Endothelial cell of umbilical vein (primary cell): Measurements from ENCODE around the gene MIGA2. TPM values are rescaled to one million over a fixed set of nuclear protein-coding genes. Genes with fewer than 3 reads are reported as not detected.

Source experiments
- BruUV-seq: library from RNA; stranded (reverse); fragments of 400-500 nt; replicated peaks from 2 replicates; lab custom pipeline; 2021; lab: Mats Ljungman, UMichigan
- CTCF ChIA-PET: fragments of 300-600, 350-600 bp; sonication (Branson Sonifier 250); formaldehyde crosslinking; loops from one replicate; lab custom pipeline; 2021; ENCODE audit warnings: antibody characterized with exemption, inconsistent platforms; lab: Charles Lee
- POLR2A ChIA-PET: fragments of 300-600, 350-600 bp; sonication (Branson Sonifier 250); formaldehyde crosslinking; loops from one replicate; lab custom pipeline; 2021; ENCODE audit warnings: antibody characterized with exemption, inconsistent platforms; lab: Charles Lee
- DNase-seq: peaks from one replicate; pipeline ENCODE4 v3.0.0-alpha.2; 2011; ENCODE audit warnings: low read depth, low spot score
- FAIRE-seq: peaks from 2 replicates; lab custom pipeline; 2011; peaks lifted over from hg19 to GRCh38; lab: Jason Lieb, UNC
- H2AFZ ChIP-seq: 2 replicates; pipeline ENCODE4 v1.6.0; 2012; ENCODE audit warnings: low read depth, low read length, control low read depth, inconsistent platforms
- H3K27ac ChIP-seq: 2 replicates; pipeline ENCODE4 v1.5.1; 2011; ENCODE audit warnings: low read depth, mild to moderate bottlenecking, control low read depth, low read length, moderate library complexity; ENCODE audit not compliant: insufficient read depth
- H3K27me3 ChIP-seq, 2 experiments: 2 replicates each; pipeline versions ENCODE4 v1.6.0 to v1.6.1; 2011; ENCODE audit warnings: low read length in 2 of 2, mixed read lengths in 1 of 2; ENCODE audit not compliant: control insufficient read depth in 2 of 2, insufficient read depth in 2 of 2
- H3K36me3 ChIP-seq, 2 experiments: 2 replicates in 1 of 2; 3 replicates in 1 of 2; pipeline ENCODE4 v1.5.1; 2011; ENCODE audit warnings: low read length in 2 of 2, mild to moderate bottlenecking in 1 of 2, moderate library complexity in 1 of 2; ENCODE audit not compliant: control insufficient read depth in 2 of 2, insufficient read depth in 2 of 2; ENCODE audit errors: extremely low read depth in 1 of 2
- H3K4me1 ChIP-seq: 3 replicates; pipeline ENCODE4 v1.5.1; 2011; ENCODE audit warnings: mild to moderate bottlenecking, low read length; ENCODE audit not compliant: control insufficient read depth, insufficient read depth; ENCODE audit errors: extremely low read depth
- H3K4me2 ChIP-seq: 2 replicates; pipeline ENCODE4 v1.6.1; 2011; ENCODE audit warnings: low read length, control low read depth, mixed read lengths; ENCODE audit not compliant: insufficient read depth
- H3K4me3 ChIP-seq, 3 experiments: fragments of 200-600 bp in 1 of 3; sonication (generic), shearing (Covaris generic) in 1 of 3; replicated peaks in 1 of 3; 2 replicates each; pipeline ENCODE4 v1.5.1; 2011 to 2016; ENCODE audit warnings: control low read depth in 3 of 3, low read length in 3 of 3, mild to moderate bottlenecking in 2 of 3, inconsistent platforms in 1 of 3, low read depth in 1 of 3, moderate library complexity in 1 of 3; ENCODE audit not compliant: insufficient read depth in 1 of 3
- H3K79me2 ChIP-seq: 2 replicates; pipeline ENCODE4 v1.6.0; 2012; ENCODE audit warnings: low read length, inconsistent platforms; ENCODE audit not compliant: control insufficient read depth, insufficient read depth
- H3K9ac ChIP-seq: replicated peaks from 2 replicates; pipeline ENCODE3; 2011; ENCODE audit warnings: low read length, control low read depth; ENCODE audit not compliant: insufficient read depth; ENCODE audit errors: extremely low read depth
- H3K9me1 ChIP-seq: replicated peaks from 3 replicates; pipeline ENCODE4 v1.6.0; 2011; ENCODE audit warnings: mild to moderate bottlenecking, low read length; ENCODE audit not compliant: control insufficient read depth, insufficient read depth; ENCODE audit errors: extremely low read depth
- H3K9me3 ChIP-seq: replicated peaks from 2 replicates; pipeline ENCODE4 v1.5.1; 2012; ENCODE audit warnings: low read length, inconsistent platforms; ENCODE audit not compliant: control insufficient read depth, insufficient read depth
- H4K20me1 ChIP-seq: replicated peaks from 2 replicates; pipeline ENCODE3; 2011; ENCODE audit warnings: mild to moderate bottlenecking, low read length; ENCODE audit not compliant: control insufficient read depth, insufficient read depth; ENCODE audit errors: extremely low read depth
- EZH2 ChIP-seq: IDR thresholded peaks from 2 replicates; pipeline ENCODE4 v1.6.1; 2012; ENCODE audit warnings: borderline replicate concordance, low read depth, mild to moderate bottlenecking, moderate library complexity, low read length, inconsistent platforms; ENCODE audit not compliant: severe bottlenecking
- FOS ChIP-seq: IDR thresholded peaks from 2 replicates; pipeline ENCODE4 v1.6.1; 2011; ENCODE audit warnings: mild to moderate bottlenecking, low read length, moderate library complexity, borderline replicate concordance; ENCODE audit not compliant: insufficient read depth
- GATA2 ChIP-seq: IDR thresholded peaks from 2 replicates; pipeline ENCODE4 v1.7.0; 2011; ENCODE audit warnings: low read depth, mild to moderate bottlenecking, moderate library complexity, mixed read lengths, low read length; ENCODE audit not compliant: insufficient read length, insufficient read depth
- JUN ChIP-seq: IDR thresholded peaks from 2 replicates; pipeline ENCODE4 v1.6.1; 2011; ENCODE audit warnings: borderline replicate concordance, low read depth; ENCODE audit not compliant: insufficient read length, insufficient read depth
- MYC ChIP-seq: IDR thresholded peaks from one replicate; pipeline ENCODE4 v1.6.1; 2011; ENCODE audit warnings: mild to moderate bottlenecking, low read depth, low read length
- POLR2A ChIP-seq: IDR thresholded peaks from 2 replicates; pipeline ENCODE4 v1.6.1; 2012; ENCODE audit warnings: low read depth, mild to moderate bottlenecking, control low read depth, low read length
- POLR2AphosphoS5 ChIP-seq: IDR thresholded peaks from 2 replicates; pipeline ENCODE4 v1.6.1; 2012; ENCODE audit warnings: low read depth, mild to moderate bottlenecking, control low read depth, low read length, moderate library complexity; ENCODE audit not compliant: insufficient read depth
- dilution Hi-C: fragments of 300-500 bp; cut with MboI; formaldehyde crosslinking; loops from one replicate; pipeline ENCODE4 v1.15.0; 2019; ENCODE audit warnings: low sequenced_read_pairs; ENCODE audit not compliant: extremely low pct_ligation_motif_present
- intact Hi-C: fragments of 100-400 bp; cut with micrococcal nuclease; formaldehyde crosslinking; loops from one replicate; pipeline ENCODE4 v1.10.0; 2022
- polyA plus RNA-seq, 4 experiments: library from polyadenylated mRNA; depleted of rRNA in 3 of 4; stranded (reverse) in 3 of 4; unstranded in 1 of 4; fragments of >200 nt; gene quantifications; 2 replicates each; pipeline versions ENCODE4 v1.2.1 to v1.2.3, GENCODE V29; 2011 to 2012; ENCODE audit warnings: missing spikeins in 1 of 4
- total RNA-seq: library from RNA; stranded (reverse); gene quantifications from 2 replicates; pipeline ENCODE4 v1.2.3, GENCODE V29; 2021
- TF ChIP-seq, protein P1 (sequence below), 2 donors: IDR thresholded peaks; 1 replicate in 1 of 2; 2 replicates in 1 of 2; pipeline ENCODE4 v1.5.1; 2011; ENCODE audit warnings: low read length in 2 of 2, mild to moderate bottlenecking in 2 of 2, moderate library complexity in 2 of 2, control low read depth in 1 of 2, inconsistent platforms in 1 of 2, low read depth in 1 of 2; ENCODE audit not compliant: insufficient read depth in 1 of 2; ENCODE audit errors: extremely low read depth in 1 of 2
- TF ChIP-seq, protein P2 (sequence below): IDR thresholded peaks from 2 replicates; pipeline ENCODE4 v1.6.1; 2011; ENCODE audit not compliant: insufficient read depth, insufficient read length

MIGA2 gene
- total and polyA plus RNA-seq, 2 donors (not counting 3 experiments of a cell fraction or from before 2014, with no cell fraction given) = 27.7 to 28.0 TPM

DNA sequence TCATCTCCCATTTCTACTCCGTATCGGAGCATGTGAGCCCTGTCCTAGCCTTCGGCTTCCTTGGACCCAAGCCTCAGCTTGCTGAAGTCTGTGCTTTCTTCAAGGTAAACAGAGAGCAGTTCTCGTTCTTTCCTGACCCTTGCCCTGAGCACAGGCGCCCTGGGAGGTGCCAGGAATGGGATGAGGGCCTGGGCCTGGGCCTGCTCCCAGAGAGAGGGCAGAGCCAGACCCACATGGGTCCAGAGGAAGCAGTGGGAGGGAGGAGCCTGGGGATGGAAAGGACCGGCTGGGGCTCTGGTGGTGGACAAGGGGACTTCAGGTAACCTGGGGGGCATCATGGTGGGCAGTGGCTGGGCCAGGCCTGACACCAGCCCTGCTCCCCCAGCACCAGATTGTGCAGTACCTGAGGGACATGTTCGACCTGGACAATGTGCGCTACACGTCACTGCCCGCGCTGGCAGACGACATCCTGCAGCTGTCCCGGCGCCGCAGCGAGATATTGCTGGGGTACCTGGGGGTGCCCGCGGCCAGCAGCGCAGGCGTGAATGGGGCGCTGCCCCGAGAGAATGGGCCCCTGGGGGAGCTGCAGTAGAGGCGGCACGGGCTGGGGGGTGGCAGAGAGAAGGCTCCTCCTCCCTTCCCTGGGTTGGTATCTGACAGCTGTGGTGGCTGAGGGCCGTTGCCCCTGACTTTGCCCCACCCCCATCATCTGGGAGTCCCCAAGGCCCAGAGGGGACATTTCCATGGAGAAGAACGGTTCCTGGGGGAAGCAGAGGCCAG lies 33.6 kb downstream of the MIGA2 start:
- H3K9me3 ChIP-seq = no peaks in the 10 kb centered on the region
- BruUV-seq = no TSS peak
- ChIA-PET CTCF (no interaction called here), POLR2A (no interaction called here)
- no peaks in the 10 kb centered on the region for H3K4me1 ChIP-seq
- no peaks in the 10 kb centered on the region for H3K9me1 ChIP-seq
- TF ChIP-seq JUN = no peak
- TF ChIP-seq, protein P1, sequence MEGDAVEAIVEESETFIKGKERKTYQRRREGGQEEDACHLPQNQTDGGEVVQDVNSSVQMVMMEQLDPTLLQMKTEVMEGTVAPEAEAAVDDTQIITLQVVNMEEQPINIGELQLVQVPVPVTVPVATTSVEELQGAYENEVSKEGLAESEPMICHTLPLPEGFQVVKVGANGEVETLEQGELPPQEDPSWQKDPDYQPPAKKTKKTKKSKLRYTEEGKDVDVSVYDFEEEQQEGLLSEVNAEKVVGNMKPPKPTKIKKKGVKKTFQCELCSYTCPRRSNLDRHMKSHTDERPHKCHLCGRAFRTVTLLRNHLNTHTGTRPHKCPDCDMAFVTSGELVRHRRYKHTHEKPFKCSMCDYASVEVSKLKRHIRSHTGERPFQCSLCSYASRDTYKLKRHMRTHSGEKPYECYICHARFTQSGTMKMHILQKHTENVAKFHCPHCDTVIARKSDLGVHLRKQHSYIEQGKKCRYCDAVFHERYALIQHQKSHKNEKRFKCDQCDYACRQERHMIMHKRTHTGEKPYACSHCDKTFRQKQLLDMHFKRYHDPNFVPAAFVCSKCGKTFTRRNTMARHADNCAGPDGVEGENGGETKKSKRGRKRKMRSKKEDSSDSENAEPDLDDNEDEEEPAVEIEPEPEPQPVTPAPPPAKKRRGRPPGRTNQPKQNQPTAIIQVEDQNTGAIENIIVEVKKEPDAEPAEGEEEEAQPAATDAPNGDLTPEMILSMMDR (IDR thresholded peaks at IDR 0.05; ENCODE audit: extremely low read depth in 1 of 2, insufficient read depth in 1 of 2, low read depth in 1 of 2, low read length in 2 of 2) = no peak
- TF ChIP-seq EZH2 = no peak
- TF ChIP-seq GATA2 = no peak
- TF ChIP-seq FOS = no peak
- TF ChIP-seq POLR2AphosphoS5 = no peak
- TF ChIP-seq POLR2A = no peak
- TF ChIP-seq, protein P2, sequence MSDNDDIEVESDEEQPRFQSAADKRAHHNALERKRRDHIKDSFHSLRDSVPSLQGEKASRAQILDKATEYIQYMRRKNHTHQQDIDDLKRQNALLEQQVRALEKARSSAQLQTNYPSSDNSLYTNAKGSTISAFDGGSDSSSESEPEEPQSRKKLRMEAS = no peak
- TF ChIP-seq MYC = no peak
- no peak overlapping the region for H3K27ac ChIP-seq
- DNase-seq (no peak), FAIRE-seq (no peak)
- H3K4me2 ChIP-seq = no peak overlapping the region
- intact Hi-C loops (loop anchor here (1.0 kb wide), 1 partner anchor 18 kb away; no protein-coding TSS in a partner anchor), dilution Hi-C loops (no loop called here)
- no peaks in the 10 kb centered on the region for H3K79me2 ChIP-seq
- no peak overlapping the region for H3K9ac ChIP-seq
- no peaks in the 10 kb centered on the region for H3K27me3 ChIP-seq
- H2AFZ ChIP-seq = no peak overlapping the region
- peaks cover 0 to 27% of the 10 kb centered on the region in 2 experiments for H3K36me3 ChIP-seq
- H3K4me3 ChIP-seq = no peak overlapping the region
- no peaks in the 10 kb centered on the region for H4K20me1 ChIP-seq
